Endothelial cell of umbilical vein (primary cell): ENCODE results near the gene TRPC4AP. TPM values are rescaled to one million over a fixed set of nuclear protein-coding genes. Genes with fewer than 3 reads are reported as not detected.

Experiments used
- BruUV-seq: library from RNA; stranded (reverse); fragments of 400-500 nt; replicated peaks from 2 replicates; lab custom pipeline; 2021; lab: Mats Ljungman, UMichigan
- CTCF ChIA-PET: fragments of 300-600, 350-600 bp; sonication (Branson Sonifier 250); formaldehyde crosslinking; loops from one replicate; lab custom pipeline; 2021; ENCODE audit warnings: antibody characterized with exemption, inconsistent platforms; lab: Charles Lee
- POLR2A ChIA-PET: fragments of 300-600, 350-600 bp; sonication (Branson Sonifier 250); formaldehyde crosslinking; loops from one replicate; lab custom pipeline; 2021; ENCODE audit warnings: antibody characterized with exemption, inconsistent platforms; lab: Charles Lee
- DNase-seq: peaks from one replicate; pipeline ENCODE4 v3.0.0-alpha.2; 2011; ENCODE audit warnings: low read depth, low spot score
- FAIRE-seq: peaks from 2 replicates; lab custom pipeline; 2011; peaks lifted over from hg19 to GRCh38; lab: Jason Lieb, UNC
- H2AFZ ChIP-seq: 2 replicates; pipeline ENCODE4 v1.6.0; 2012; ENCODE audit warnings: low read depth, low read length, control low read depth, inconsistent platforms
- H3K27ac ChIP-seq: 2 replicates; pipeline ENCODE4 v1.5.1; 2011; ENCODE audit warnings: low read depth, mild to moderate bottlenecking, control low read depth, low read length, moderate library complexity; ENCODE audit not compliant: insufficient read depth
- H3K27me3 ChIP-seq, 2 experiments: 2 replicates each; pipeline versions ENCODE4 v1.6.0 to v1.6.1; 2011; ENCODE audit warnings: low read length in 2 of 2, mixed read lengths in 1 of 2; ENCODE audit not compliant: control insufficient read depth in 2 of 2, insufficient read depth in 2 of 2
- H3K36me3 ChIP-seq, 2 experiments: 2 replicates in 1 of 2; 3 replicates in 1 of 2; pipeline ENCODE4 v1.5.1; 2011; ENCODE audit warnings: low read length in 2 of 2, mild to moderate bottlenecking in 1 of 2, moderate library complexity in 1 of 2; ENCODE audit not compliant: control insufficient read depth in 2 of 2, insufficient read depth in 2 of 2; ENCODE audit errors: extremely low read depth in 1 of 2
- H3K4me1 ChIP-seq: 3 replicates; pipeline ENCODE4 v1.5.1; 2011; ENCODE audit warnings: mild to moderate bottlenecking, low read length; ENCODE audit not compliant: control insufficient read depth, insufficient read depth; ENCODE audit errors: extremely low read depth
- H3K4me2 ChIP-seq: 2 replicates; pipeline ENCODE4 v1.6.1; 2011; ENCODE audit warnings: low read length, control low read depth, mixed read lengths; ENCODE audit not compliant: insufficient read depth
- H3K4me3 ChIP-seq, 3 experiments: fragments of 200-600 bp in 1 of 3; sonication (generic), shearing (Covaris generic) in 1 of 3; replicated peaks in 1 of 3; 2 replicates each; pipeline ENCODE4 v1.5.1; 2011 to 2016; ENCODE audit warnings: control low read depth in 3 of 3, low read length in 3 of 3, mild to moderate bottlenecking in 2 of 3, inconsistent platforms in 1 of 3, low read depth in 1 of 3, moderate library complexity in 1 of 3; ENCODE audit not compliant: insufficient read depth in 1 of 3
- H3K79me2 ChIP-seq: 2 replicates; pipeline ENCODE4 v1.6.0; 2012; ENCODE audit warnings: low read length, inconsistent platforms; ENCODE audit not compliant: control insufficient read depth, insufficient read depth
- H3K9ac ChIP-seq: replicated peaks from 2 replicates; pipeline ENCODE3; 2011; ENCODE audit warnings: low read length, control low read depth; ENCODE audit not compliant: insufficient read depth; ENCODE audit errors: extremely low read depth
- H3K9me1 ChIP-seq: replicated peaks from 3 replicates; pipeline ENCODE4 v1.6.0; 2011; ENCODE audit warnings: mild to moderate bottlenecking, low read length; ENCODE audit not compliant: control insufficient read depth, insufficient read depth; ENCODE audit errors: extremely low read depth
- H3K9me3 ChIP-seq: replicated peaks from 2 replicates; pipeline ENCODE4 v1.5.1; 2012; ENCODE audit warnings: low read length, inconsistent platforms; ENCODE audit not compliant: control insufficient read depth, insufficient read depth
- H4K20me1 ChIP-seq: replicated peaks from 2 replicates; pipeline ENCODE3; 2011; ENCODE audit warnings: mild to moderate bottlenecking, low read length; ENCODE audit not compliant: control insufficient read depth, insufficient read depth; ENCODE audit errors: extremely low read depth
- FOS ChIP-seq: IDR thresholded peaks from 2 replicates; pipeline ENCODE4 v1.6.1; 2011; ENCODE audit warnings: mild to moderate bottlenecking, low read length, moderate library complexity, borderline replicate concordance; ENCODE audit not compliant: insufficient read depth
- GATA2 ChIP-seq: IDR thresholded peaks from 2 replicates; pipeline ENCODE4 v1.7.0; 2011; ENCODE audit warnings: low read depth, mild to moderate bottlenecking, moderate library complexity, mixed read lengths, low read length; ENCODE audit not compliant: insufficient read length, insufficient read depth
- JUN ChIP-seq: IDR thresholded peaks from 2 replicates; pipeline ENCODE4 v1.6.1; 2011; ENCODE audit warnings: borderline replicate concordance, low read depth; ENCODE audit not compliant: insufficient read length, insufficient read depth
- MYC ChIP-seq: IDR thresholded peaks from one replicate; pipeline ENCODE4 v1.6.1; 2011; ENCODE audit warnings: mild to moderate bottlenecking, low read depth, low read length
- POLR2A ChIP-seq: IDR thresholded peaks from 2 replicates; pipeline ENCODE4 v1.6.1; 2012; ENCODE audit warnings: low read depth, mild to moderate bottlenecking, control low read depth, low read length
- dilution Hi-C: fragments of 300-500 bp; cut with MboI; formaldehyde crosslinking; loops from one replicate; pipeline ENCODE4 v1.15.0; 2019; ENCODE audit warnings: low sequenced_read_pairs; ENCODE audit not compliant: extremely low pct_ligation_motif_present
- intact Hi-C: fragments of 100-400 bp; cut with micrococcal nuclease; formaldehyde crosslinking; loops from one replicate; pipeline ENCODE4 v1.10.0; 2022
- polyA plus RNA-seq, 4 experiments: library from polyadenylated mRNA; depleted of rRNA in 3 of 4; stranded (reverse) in 3 of 4; unstranded in 1 of 4; fragments of >200 nt; gene quantifications; 2 replicates each; pipeline versions ENCODE4 v1.2.1 to v1.2.3, GENCODE V29; 2011 to 2012; ENCODE audit warnings: missing spikeins in 1 of 4
- total RNA-seq: library from RNA; stranded (reverse); gene quantifications from 2 replicates; pipeline ENCODE4 v1.2.3, GENCODE V29; 2021
- TF ChIP-seq, protein P1 (sequence below), 2 donors: IDR thresholded peaks; 1 replicate in 1 of 2; 2 replicates in 1 of 2; pipeline ENCODE4 v1.5.1; 2011; ENCODE audit warnings: low read length in 2 of 2, mild to moderate bottlenecking in 2 of 2, moderate library complexity in 2 of 2, control low read depth in 1 of 2, inconsistent platforms in 1 of 2, low read depth in 1 of 2; ENCODE audit not compliant: insufficient read depth in 1 of 2; ENCODE audit errors: extremely low read depth in 1 of 2
- TF ChIP-seq, protein P2 (sequence below): IDR thresholded peaks from 2 replicates; pipeline ENCODE4 v1.6.1; 2011; ENCODE audit not compliant: insufficient read depth, insufficient read length

Gene TRPC4AP
- total and polyA plus RNA-seq, 2 donors (not counting 3 experiments of a cell fraction or from before 2014, with no cell fraction given), result 89.0 to 103 TPM

- H3K27me3 ChIP-seq, result no peaks in the 10 kb centered on the region
- H3K4me3 ChIP-seq, result no peak overlapping the region
- no peaks in the 10 kb centered on the region for H4K20me1 ChIP-seq
- TF ChIP-seq, protein P1, sequence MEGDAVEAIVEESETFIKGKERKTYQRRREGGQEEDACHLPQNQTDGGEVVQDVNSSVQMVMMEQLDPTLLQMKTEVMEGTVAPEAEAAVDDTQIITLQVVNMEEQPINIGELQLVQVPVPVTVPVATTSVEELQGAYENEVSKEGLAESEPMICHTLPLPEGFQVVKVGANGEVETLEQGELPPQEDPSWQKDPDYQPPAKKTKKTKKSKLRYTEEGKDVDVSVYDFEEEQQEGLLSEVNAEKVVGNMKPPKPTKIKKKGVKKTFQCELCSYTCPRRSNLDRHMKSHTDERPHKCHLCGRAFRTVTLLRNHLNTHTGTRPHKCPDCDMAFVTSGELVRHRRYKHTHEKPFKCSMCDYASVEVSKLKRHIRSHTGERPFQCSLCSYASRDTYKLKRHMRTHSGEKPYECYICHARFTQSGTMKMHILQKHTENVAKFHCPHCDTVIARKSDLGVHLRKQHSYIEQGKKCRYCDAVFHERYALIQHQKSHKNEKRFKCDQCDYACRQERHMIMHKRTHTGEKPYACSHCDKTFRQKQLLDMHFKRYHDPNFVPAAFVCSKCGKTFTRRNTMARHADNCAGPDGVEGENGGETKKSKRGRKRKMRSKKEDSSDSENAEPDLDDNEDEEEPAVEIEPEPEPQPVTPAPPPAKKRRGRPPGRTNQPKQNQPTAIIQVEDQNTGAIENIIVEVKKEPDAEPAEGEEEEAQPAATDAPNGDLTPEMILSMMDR (IDR thresholded peaks at IDR 0.05; ENCODE audit: extremely low read depth in 1 of 2, insufficient read depth in 1 of 2, low read depth in 1 of 2, low read length in 2 of 2), result no peak
- no peak for TF ChIP-seq GATA2
- TF ChIP-seq, protein P2, sequence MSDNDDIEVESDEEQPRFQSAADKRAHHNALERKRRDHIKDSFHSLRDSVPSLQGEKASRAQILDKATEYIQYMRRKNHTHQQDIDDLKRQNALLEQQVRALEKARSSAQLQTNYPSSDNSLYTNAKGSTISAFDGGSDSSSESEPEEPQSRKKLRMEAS, result no peak
- TF ChIP-seq MYC, result no peak
- no peak for TF ChIP-seq FOS
- TF ChIP-seq POLR2A, result no peak
- TF ChIP-seq JUN, result no peak
- POLR2A ChIA-PET, result no interaction called here
- no peak for FAIRE-seq
- no peak for DNase-seq
- no peaks in the 10 kb centered on the region for H3K9me1 ChIP-seq
- no peaks in the 10 kb centered on the region for H3K4me1 ChIP-seq
- CTCF ChIA-PET, result interaction anchor here (1.0 to 2.1 kb wide), 4 partner anchors 14 to 95 kb away, joined by 3 to 8 read pairs (median 6); partner anchors contain the start of gene MYH7B
- no peak overlapping the region for H3K4me2 ChIP-seq
- intact Hi-C loops (no loop called here), dilution Hi-C loops (no loop called here)
- BruUV-seq, result no TSS peak
- no peaks in the 10 kb centered on the region for H3K9me3 ChIP-seq
- H3K27ac ChIP-seq, result no peak overlapping the region
- H3K9ac ChIP-seq, result no peak overlapping the region
- no peaks in the 10 kb centered on the region for H3K79me2 ChIP-seq
- no peaks in the 10 kb centered on the region for H3K36me3 ChIP-seq
- H2AFZ ChIP-seq, result no peak overlapping the region
These were observed 122.3 kb downstream of the TRPC4AP start for GRCh38 chr20:34970193-34970840.
